GM23338 (cell line): ENCODE measurements around the gene RPL32. TPM values are rescaled to one million over a fixed set of nuclear protein-coding genes. Genes with fewer than 3 reads are reported as not detected.

ENCODE experiments used
- ATAC-seq: fragments of 200-7000 bp; cut with Tn5 transposase; 3 replicates; pipeline ENCODE4 v1.9.1; 2020
- DNase-seq: peaks from one replicate; pipeline ENCODE4 v3.0.0-alpha.2; 2015; ENCODE audit warnings: low spot score
- H2AFZ ChIP-seq: fragments of 200-600 bp; sonication (generic); 2 replicates; pipeline ENCODE4 v1.8.0; 2016; ENCODE audit warnings: antibody characterized with exemption, mild to moderate bottlenecking, moderate library complexity
- H3F3A ChIP-seq: fragments of 200-600 bp; sonication (generic); replicated peaks from 2 replicates; pipeline ENCODE4 v1.8.0; 2017; ENCODE audit warnings: antibody characterized with exemption, mixed run types, low read depth
- H3K27ac ChIP-seq: fragments of 200-600 bp; sonication (generic); 2 replicates; pipeline ENCODE4 v1.6.1; 2016; ENCODE audit warnings: low read depth
- H3K27me3 ChIP-seq: fragments of 200-600 bp; sonication (generic); 2 replicates; pipeline ENCODE4 v1.8.0; 2016; ENCODE audit warnings: mild to moderate bottlenecking, mixed run types, moderate library complexity; ENCODE audit not compliant: insufficient read depth
- H3K36me3 ChIP-seq: fragments of 200-600 bp; sonication (generic); 2 replicates; pipeline ENCODE4 v1.8.0; 2016; ENCODE audit warnings: mild to moderate bottlenecking; ENCODE audit not compliant: insufficient read depth
- H3K4me1 ChIP-seq: fragments of 200-600 bp; sonication (generic); 2 replicates; pipeline ENCODE4 v1.8.0; 2016; ENCODE audit warnings: mild to moderate bottlenecking, moderate library complexity; ENCODE audit not compliant: insufficient read depth
- H3K4me2 ChIP-seq: fragments of 200-600 bp; sonication (generic); 2 replicates; pipeline ENCODE4 v1.7.1; 2017; ENCODE audit warnings: mixed run types
- H3K4me3 ChIP-seq: fragments of 200-600 bp; sonication (generic); 2 replicates; pipeline ENCODE4 v1.6.1; 2016; ENCODE audit warnings: mixed run types
- H3K79me2 ChIP-seq: fragments of 200-600 bp; sonication (generic); replicated peaks from 2 replicates; pipeline ENCODE4 v1.8.0; 2017; ENCODE audit warnings: mild to moderate bottlenecking; ENCODE audit not compliant: insufficient read depth
- H3K9me2 ChIP-seq: fragments of 200-600 bp; sonication (generic); 2 replicates; pipeline ENCODE4 v1.8.0; 2017; ENCODE audit not compliant: insufficient read depth
- H4K20me1 ChIP-seq: fragments of 200-600 bp; sonication (generic); replicated peaks from 2 replicates; pipeline ENCODE4 v1.8.0; 2017; ENCODE audit warnings: mild to moderate bottlenecking; ENCODE audit not compliant: insufficient read depth
- H3K27ac Mint-ChIP-seq: 2 replicates; pipeline ENCODE4 v1.8.0; 2020; ENCODE audit warnings: inconsistent platforms, mild to moderate bottlenecking, moderate library complexity, mixed read lengths
- H3K27me3 Mint-ChIP-seq: 3 replicates; pipeline ENCODE4 v1.8.0; 2022; ENCODE audit warnings: low read depth, mild to moderate bottlenecking, moderate library complexity, mixed read lengths, inconsistent platforms; ENCODE audit not compliant: insufficient read depth, poor library complexity
- H3K36me3 Mint-ChIP-seq: 3 replicates; pipeline ENCODE4 v1.8.0; 2021; ENCODE audit warnings: low read depth, mild to moderate bottlenecking, inconsistent platforms, moderate library complexity, mixed read lengths
- H3K4me1 Mint-ChIP-seq: 3 replicates; pipeline ENCODE4 v1.8.0; 2020; ENCODE audit warnings: mild to moderate bottlenecking, inconsistent platforms, mixed read lengths
- H3K4me3 Mint-ChIP-seq: 3 replicates; pipeline ENCODE4 v1.8.0; 2021; ENCODE audit warnings: moderate library complexity, mild to moderate bottlenecking, inconsistent platforms, mixed read lengths
- H3K9me3 Mint-ChIP-seq: 3 replicates; pipeline ENCODE4 v1.8.0; 2020; ENCODE audit warnings: moderate library complexity, mild to moderate bottlenecking, inconsistent platforms, mixed read lengths
- CREB1 ChIP-seq: fragments of 250-450 bp; sonication (Bioruptor Pico); IDR thresholded peaks from 2 replicates; pipeline ENCODE4 v1.5.0; 2020; ENCODE audit warnings: low read depth, mild to moderate bottlenecking, moderate library complexity
- CTCF ChIP-seq, 2 experiments: fragments of 200-600 bp in 1 of 2; sonication (generic) in 1 of 2; conservative IDR thresholded peaks; 2 replicates each; pipeline versions ENCODE4 v1.5.1 to v1.6.1; 2016 to 2017; ENCODE audit warnings: antibody characterized with exemption in 2 of 2, low read depth in 2 of 2, mild to moderate bottlenecking in 2 of 2, moderate library complexity in 1 of 2
- ETS1 ChIP-seq: IDR thresholded peaks from 2 replicates; pipeline ENCODE4 v1.6.1; 2016; ENCODE audit warnings: antibody characterized with exemption
- EZH2 ChIP-seq: fragments of 200-600 bp; sonication (generic); IDR thresholded peaks from one replicate; pipeline ENCODE4 v1.8.0; 2017; ENCODE audit warnings: antibody characterized with exemption, mild to moderate bottlenecking, low read depth; ENCODE audit not compliant: unreplicated experiment
- EZH2phosphoT487 ChIP-seq: fragments of 200-600 bp; sonication (generic); IDR thresholded peaks from one replicate; pipeline ENCODE4 v1.8.1; 2018; ENCODE audit warnings: antibody characterized with exemption; ENCODE audit not compliant: unreplicated experiment
- JUNB ChIP-seq: IDR thresholded peaks from one replicate; pipeline ENCODE4 v1.6.1; 2016; ENCODE audit warnings: antibody characterized with exemption; ENCODE audit not compliant: unreplicated experiment
- NANOG ChIP-seq: IDR thresholded peaks from 2 replicates; pipeline ENCODE4 v1.6.1; 2016; ENCODE audit warnings: antibody characterized with exemption, borderline replicate concordance
- POLR2AphosphoS5 ChIP-seq: IDR thresholded peaks from 2 replicates; pipeline ENCODE4 v1.6.1; 2016; ENCODE audit warnings: antibody characterized with exemption, low read depth
- REST ChIP-seq: IDR thresholded peaks from one replicate; pipeline ENCODE4 v1.6.1; 2018; ENCODE audit warnings: antibody characterized with exemption; ENCODE audit not compliant: unreplicated experiment
- STAT1 ChIP-seq: IDR thresholded peaks from one replicate; pipeline ENCODE4 v1.6.1; 2016; ENCODE audit warnings: antibody characterized with exemption; ENCODE audit not compliant: unreplicated experiment
- ZNF114 ChIP-seq: fragments of 250-450 bp; sonication (Bioruptor Pico); IDR thresholded peaks from 2 replicates; pipeline ENCODE4 v1.5.0; 2020; ENCODE audit warnings: mild to moderate bottlenecking, moderate library complexity
- ZNF331 ChIP-seq: fragments of 250-450 bp; sonication (Bioruptor Pico); IDR thresholded peaks from 2 replicates; pipeline ENCODE4 v1.5.0; 2020; ENCODE audit warnings: low read depth, mild to moderate bottlenecking, moderate library complexity
- polyA plus RNA-seq: library from polyadenylated mRNA; unstranded; fragments of >200 nt; fragmentation: Nextera tagmentation; extraction: Ambion mirVana; gene quantifications from 2 replicates; pipeline ENCODE4 v1.2.1, GENCODE V29; 2016
- total RNA-seq: library from RNA; depleted of rRNA; stranded (reverse); fragments of >200 nt; shearing (Covaris generic); gene quantifications from 2 replicates; pipeline ENCODE4 v1.2.3, GENCODE V29; 2014
- TF ChIP-seq, protein P1 (sequence below): fragments of 250-450 bp; sonication (Bioruptor Pico); IDR thresholded peaks from 2 replicates; pipeline ENCODE4 v1.5.0; 2020; ENCODE audit warnings: mild to moderate bottlenecking, moderate library complexity

RPL32 gene
- total and polyA plus RNA-seq, 2 experiments from 2014 or later: 561 to 2,550 TPM

- TF ChIP-seq CTCF (conservative IDR thresholded peaks at IDR 0.05; ENCODE audit: low read depth in 2 of 2): no peak
- no peak for TF ChIP-seq EZH2phosphoT487
- TF ChIP-seq NANOG: no peak
- TF ChIP-seq CREB1 (CRISPR knock-in tag): no peak
- no peak for TF ChIP-seq ZNF331 (CRISPR knock-in tag)
- TF ChIP-seq EZH2: no peak
- TF ChIP-seq STAT1: no peak
- TF ChIP-seq JUNB: no peak
- TF ChIP-seq, protein P1, sequence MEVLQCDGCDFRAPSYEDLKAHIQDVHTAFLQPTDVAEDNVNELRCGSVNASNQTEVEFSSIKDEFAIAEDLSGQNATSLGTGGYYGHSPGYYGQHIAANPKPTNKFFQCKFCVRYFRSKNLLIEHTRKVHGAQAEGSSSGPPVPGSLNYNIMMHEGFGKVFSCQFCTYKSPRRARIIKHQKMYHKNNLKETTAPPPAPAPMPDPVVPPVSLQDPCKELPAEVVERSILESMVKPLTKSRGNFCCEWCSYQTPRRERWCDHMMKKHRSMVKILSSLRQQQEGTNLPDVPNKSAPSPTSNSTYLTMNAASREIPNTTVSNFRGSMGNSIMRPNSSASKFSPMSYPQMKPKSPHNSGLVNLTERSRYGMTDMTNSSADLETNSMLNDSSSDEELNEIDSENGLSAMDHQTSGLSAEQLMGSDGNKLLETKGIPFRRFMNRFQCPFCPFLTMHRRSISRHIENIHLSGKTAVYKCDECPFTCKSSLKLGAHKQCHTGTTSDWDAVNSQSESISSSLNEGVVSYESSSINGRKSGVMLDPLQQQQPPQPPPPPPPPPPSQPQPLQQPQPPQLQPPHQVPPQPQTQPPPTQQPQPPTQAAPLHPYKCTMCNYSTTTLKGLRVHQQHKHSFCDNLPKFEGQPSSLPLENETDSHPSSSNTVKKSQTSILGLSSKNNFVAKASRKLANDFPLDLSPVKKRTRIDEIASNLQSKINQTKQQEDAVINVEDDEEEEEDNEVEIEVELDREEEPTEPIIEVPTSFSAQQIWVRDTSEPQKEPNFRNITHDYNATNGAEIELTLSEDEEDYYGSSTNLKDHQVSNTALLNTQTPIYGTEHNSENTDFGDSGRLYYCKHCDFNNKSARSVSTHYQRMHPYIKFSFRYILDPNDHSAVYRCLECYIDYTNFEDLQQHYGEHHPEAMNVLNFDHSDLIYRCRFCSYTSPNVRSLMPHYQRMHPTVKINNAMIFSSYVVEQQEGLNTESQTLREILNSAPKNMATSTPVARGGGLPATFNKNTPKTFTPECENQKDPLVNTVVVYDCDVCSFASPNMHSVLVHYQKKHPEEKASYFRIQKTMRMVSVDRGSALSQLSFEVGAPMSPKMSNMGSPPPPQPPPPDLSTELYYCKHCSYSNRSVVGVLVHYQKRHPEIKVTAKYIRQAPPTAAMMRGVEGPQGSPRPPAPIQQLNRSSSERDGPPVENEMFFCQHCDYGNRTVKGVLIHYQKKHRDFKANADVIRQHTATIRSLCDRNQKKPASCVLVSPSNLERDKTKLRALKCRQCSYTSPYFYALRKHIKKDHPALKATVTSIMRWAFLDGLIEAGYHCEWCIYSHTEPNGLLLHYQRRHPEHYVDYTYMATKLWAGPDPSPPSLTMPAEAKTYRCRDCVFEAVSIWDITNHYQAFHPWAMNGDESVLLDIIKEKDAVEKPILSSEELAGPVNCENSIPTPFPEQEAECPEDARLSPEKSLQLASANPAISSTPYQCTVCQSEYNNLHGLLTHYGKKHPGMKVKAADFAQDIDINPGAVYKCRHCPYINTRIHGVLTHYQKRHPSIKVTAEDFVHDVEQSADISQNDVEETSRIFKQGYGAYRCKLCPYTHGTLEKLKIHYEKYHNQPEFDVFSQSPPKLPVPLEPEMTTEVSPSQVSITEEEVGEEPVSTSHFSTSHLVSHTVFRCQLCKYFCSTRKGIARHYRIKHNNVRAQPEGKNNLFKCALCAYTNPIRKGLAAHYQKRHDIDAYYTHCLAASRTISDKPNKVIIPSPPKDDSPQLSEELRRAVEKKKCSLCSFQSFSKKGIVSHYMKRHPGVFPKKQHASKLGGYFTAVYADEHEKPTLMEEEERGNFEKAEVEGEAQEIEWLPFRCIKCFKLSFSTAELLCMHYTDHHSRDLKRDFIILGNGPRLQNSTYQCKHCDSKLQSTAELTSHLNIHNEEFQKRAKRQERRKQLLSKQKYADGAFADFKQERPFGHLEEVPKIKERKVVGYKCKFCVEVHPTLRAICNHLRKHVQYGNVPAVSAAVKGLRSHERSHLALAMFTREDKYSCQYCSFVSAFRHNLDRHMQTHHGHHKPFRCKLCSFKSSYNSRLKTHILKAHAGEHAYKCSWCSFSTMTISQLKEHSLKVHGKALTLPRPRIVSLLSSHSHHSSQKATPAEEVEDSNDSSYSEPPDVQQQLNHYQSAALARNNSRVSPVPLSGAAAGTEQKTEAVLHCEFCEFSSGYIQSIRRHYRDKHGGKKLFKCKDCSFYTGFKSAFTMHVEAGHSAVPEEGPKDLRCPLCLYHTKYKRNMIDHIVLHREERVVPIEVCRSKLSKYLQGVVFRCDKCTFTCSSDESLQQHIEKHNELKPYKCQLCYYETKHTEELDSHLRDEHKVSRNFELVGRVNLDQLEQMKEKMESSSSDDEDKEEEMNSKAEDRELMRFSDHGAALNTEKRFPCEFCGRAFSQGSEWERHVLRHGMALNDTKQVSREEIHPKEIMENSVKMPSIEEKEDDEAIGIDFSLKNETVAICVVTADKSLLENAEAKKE (CRISPR knock-in tag): no peak
- TF ChIP-seq POLR2AphosphoS5: no peak
- no peak for TF ChIP-seq ZNF114 (CRISPR knock-in tag)
- no peak for TF ChIP-seq ETS1
- TF ChIP-seq REST: no peak
- Histone ChIP-seq H3K27ac (no peak overlapping the region), H3K36me3 (no peaks in the 10 kb centered on the region), H3K27me3 (no peaks in the 10 kb centered on the region), H4K20me1 (no peaks in the 10 kb centered on the region), H3K79me2 (no peaks in the 10 kb centered on the region), H3F3A (no peaks in the 10 kb centered on the region), H3K4me3 (no peak overlapping the region), H2AFZ (no peak overlapping the region), H3K9me2 (no peaks in the 10 kb centered on the region), H3K4me2 (no peak overlapping the region), H3K4me1 (peaks cover 8% of the 10 kb centered on the region)
- Mint-ChIP-seq H3K36me3 (peaks cover 8% of the 10 kb centered on the region; the same call in 2 of the 3 replicates), H3K27ac (no peak overlapping the region), H3K9me3 (no peaks in the 10 kb centered on the region), H3K27me3 (peaks cover 11% of the 10 kb centered on the region), H3K4me1 (peaks cover 9% of the 10 kb centered on the region), H3K4me3 (no peak overlapping the region)
- no peak for ATAC-seq
- DNase-seq: no peak
These were observed 27.4 kb downstream of the RPL32 start for GRCh38 chr3:12813967-12814366.
